Measurements from ENCODE around the gene TMEM143.

GRCh38 chr19:48290401-48290770 is 73.4 kb downstream of the TMEM143 start:
- TF ChIP-seq, protein P1, sequence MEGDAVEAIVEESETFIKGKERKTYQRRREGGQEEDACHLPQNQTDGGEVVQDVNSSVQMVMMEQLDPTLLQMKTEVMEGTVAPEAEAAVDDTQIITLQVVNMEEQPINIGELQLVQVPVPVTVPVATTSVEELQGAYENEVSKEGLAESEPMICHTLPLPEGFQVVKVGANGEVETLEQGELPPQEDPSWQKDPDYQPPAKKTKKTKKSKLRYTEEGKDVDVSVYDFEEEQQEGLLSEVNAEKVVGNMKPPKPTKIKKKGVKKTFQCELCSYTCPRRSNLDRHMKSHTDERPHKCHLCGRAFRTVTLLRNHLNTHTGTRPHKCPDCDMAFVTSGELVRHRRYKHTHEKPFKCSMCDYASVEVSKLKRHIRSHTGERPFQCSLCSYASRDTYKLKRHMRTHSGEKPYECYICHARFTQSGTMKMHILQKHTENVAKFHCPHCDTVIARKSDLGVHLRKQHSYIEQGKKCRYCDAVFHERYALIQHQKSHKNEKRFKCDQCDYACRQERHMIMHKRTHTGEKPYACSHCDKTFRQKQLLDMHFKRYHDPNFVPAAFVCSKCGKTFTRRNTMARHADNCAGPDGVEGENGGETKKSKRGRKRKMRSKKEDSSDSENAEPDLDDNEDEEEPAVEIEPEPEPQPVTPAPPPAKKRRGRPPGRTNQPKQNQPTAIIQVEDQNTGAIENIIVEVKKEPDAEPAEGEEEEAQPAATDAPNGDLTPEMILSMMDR (conservative IDR thresholded peaks at IDR 0.05; ENCODE audit: low read length), result no peak
- TF ChIP-seq EZH2phosphoT487 (IDR thresholded peaks at IDR 0.05; ENCODE audit: borderline replicate concordance), result no peak

All from Loucy (cell line).